ENCODE results near the gene FAHD1.

The FAHD1 gene

DNA sequence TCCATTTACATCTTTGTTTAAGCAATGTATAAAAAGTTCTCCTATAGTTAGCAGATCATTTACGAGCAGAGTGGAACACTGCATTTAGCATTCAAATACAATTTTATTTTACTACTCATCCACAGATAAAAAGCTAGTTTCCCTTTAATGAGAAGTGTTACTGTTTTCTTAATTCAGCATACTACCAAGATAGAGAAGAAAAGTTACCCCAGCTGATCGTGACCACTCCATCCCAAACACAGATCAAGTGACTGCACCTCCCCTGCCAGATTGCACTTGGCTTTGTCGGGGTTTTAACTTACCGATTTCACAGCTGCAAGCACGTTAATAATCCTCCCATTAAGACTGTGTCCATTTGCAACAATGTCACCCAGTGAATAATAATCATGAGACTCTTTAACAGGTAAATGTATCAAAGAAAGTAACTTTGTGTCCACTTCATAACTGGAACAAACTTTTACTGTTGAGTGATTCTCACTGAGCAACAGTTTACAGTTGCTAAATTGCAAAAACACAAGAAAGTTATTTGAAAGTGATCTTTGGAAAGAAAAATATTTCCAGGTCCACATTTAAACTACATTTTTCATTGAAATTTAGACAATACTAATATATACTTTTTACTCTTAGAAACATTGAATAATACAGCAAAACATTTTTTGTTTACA, 30.6 kb downstream of the FAHD1 start:
- Mint-ChIP-seq H3K4me3 (no peak overlapping the region), H3K4me1 (peaks cover 13% of the 10 kb centered on the region), H3K27me3 (ENCODE audit: low read depth, poor library complexity) (peaks cover 97% of the 10 kb centered on the region), H3K27ac (no peak overlapping the region), H3K9me3 (no peaks in the 10 kb centered on the region), H3K36me3 (ENCODE audit: low read depth) (no peaks in the 10 kb centered on the region)
- no peak for DNase-seq
- TF ChIP-seq, protein P1, sequence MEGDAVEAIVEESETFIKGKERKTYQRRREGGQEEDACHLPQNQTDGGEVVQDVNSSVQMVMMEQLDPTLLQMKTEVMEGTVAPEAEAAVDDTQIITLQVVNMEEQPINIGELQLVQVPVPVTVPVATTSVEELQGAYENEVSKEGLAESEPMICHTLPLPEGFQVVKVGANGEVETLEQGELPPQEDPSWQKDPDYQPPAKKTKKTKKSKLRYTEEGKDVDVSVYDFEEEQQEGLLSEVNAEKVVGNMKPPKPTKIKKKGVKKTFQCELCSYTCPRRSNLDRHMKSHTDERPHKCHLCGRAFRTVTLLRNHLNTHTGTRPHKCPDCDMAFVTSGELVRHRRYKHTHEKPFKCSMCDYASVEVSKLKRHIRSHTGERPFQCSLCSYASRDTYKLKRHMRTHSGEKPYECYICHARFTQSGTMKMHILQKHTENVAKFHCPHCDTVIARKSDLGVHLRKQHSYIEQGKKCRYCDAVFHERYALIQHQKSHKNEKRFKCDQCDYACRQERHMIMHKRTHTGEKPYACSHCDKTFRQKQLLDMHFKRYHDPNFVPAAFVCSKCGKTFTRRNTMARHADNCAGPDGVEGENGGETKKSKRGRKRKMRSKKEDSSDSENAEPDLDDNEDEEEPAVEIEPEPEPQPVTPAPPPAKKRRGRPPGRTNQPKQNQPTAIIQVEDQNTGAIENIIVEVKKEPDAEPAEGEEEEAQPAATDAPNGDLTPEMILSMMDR (IDR thresholded peaks at IDR 0.05): no peak

DNA sequence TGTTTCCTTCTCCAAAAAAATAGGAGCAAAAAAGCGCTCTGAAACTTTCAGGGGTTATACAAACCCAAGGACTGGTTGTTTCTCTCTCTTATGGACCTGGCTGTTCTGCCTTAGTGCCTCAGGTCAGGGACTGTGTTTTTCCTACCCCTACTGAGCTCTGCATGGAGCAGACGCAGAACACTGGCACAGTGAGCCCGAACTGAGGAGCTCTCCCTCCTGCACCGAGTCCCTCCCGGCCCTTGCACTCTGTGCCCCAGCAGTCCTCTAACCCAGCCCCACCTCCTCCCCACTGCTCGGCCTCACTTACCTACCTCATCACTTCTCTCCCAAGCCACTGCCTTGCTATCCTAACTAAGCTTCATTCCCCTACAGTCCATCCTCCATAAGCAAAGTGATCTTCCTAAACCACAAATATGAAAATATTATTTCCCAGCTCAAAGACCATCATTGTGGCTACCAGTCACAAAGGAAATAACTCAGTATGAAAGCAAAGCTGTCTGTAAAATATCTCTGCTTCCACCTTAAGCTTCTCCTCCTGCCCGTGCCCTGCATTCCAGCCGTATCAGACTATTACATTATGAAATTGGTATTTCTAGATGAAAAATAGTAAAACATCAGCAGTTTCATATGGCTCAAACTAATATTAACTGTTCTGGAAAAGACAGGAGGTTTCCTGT, 31.3 kb downstream of the FAHD1 start:
- no peak overlapping the region for H3K4me3 Mint-ChIP-seq
- H3K27me3 Mint-ChIP-seq (ENCODE audit: low read depth, poor library complexity): peaks cover 95% of the 10 kb centered on the region
- TF ChIP-seq, protein P1 (IDR thresholded peaks at IDR 0.05): no peak
- no peaks in the 10 kb centered on the region for H3K9me3 Mint-ChIP-seq
- H3K4me1 Mint-ChIP-seq: peaks cover 13% of the 10 kb centered on the region
- no peak for DNase-seq
- no peak overlapping the region for H3K27ac Mint-ChIP-seq
- no peaks in the 10 kb centered on the region for H3K36me3 Mint-ChIP-seq (ENCODE audit: low read depth)

DNA sequence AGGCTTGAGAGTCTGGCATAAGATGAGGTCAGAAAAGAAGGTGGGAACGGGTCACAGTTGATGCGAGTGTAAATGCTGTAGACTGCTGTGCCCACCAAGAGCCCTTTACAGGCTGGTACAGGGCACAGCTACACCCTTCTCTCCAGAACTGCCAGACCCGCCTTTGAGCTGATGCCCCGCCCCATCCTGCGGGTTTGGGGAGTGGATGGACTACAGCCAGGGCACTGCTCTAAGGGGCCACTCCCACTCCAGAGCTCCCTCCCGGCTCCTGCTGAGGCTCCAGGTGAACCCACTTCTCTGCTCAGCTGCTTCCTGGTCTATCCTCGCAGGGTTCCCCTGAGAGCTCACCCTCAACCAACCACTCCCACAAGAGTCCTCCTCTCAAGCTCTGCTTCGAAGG, 32.6 kb downstream of the FAHD1 start:
- no peak for DNase-seq
- TF ChIP-seq, protein P1 (IDR thresholded peaks at IDR 0.05): no peak
- peaks cover 94% of the 10 kb centered on the region for H3K27me3 Mint-ChIP-seq (ENCODE audit: low read depth, poor library complexity)

DNA sequence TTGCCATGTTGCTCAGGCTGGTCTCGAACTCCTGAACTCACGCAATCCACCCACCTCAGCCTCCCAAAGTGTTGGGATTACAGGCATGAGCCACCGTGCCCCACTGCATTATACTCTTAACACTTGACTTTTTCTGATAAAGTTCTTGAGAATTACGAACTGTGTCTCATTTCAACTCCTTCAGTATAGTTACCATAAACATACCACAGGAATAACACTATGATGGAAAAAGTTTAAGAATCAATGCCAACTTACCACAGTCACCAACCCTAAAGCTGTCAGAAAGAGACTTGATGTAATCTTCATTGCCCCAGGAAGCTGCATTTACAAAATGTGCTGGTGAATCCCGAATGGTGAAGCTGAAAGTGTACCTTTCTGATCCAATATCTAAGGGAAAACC, 34.7 kb downstream of the FAHD1 start:
- no peak for DNase-seq
- Mint-ChIP-seq H3K36me3 (ENCODE audit: low read depth) (no peaks in the 10 kb centered on the region), H3K4me1 (peaks cover 13% of the 10 kb centered on the region), H3K27ac (no peak overlapping the region), H3K9me3 (no peaks in the 10 kb centered on the region), H3K4me3 (no peak overlapping the region), H3K27me3 (ENCODE audit: low read depth, poor library complexity) (peaks cover 96% of the 10 kb centered on the region)
- TF ChIP-seq, protein P1 (IDR thresholded peaks at IDR 0.05): no peak

More for the DNA sequence above, 32.6 kb downstream of the FAHD1 start:
- peaks cover 13% of the 10 kb centered on the region for H3K4me1 Mint-ChIP-seq
- no peaks in the 10 kb centered on the region for H3K36me3 Mint-ChIP-seq (ENCODE audit: low read depth)
- H3K27ac Mint-ChIP-seq: no peak overlapping the region
- no peak overlapping the region for H3K4me3 Mint-ChIP-seq
- no peaks in the 10 kb centered on the region for H3K9me3 Mint-ChIP-seq

DNA sequence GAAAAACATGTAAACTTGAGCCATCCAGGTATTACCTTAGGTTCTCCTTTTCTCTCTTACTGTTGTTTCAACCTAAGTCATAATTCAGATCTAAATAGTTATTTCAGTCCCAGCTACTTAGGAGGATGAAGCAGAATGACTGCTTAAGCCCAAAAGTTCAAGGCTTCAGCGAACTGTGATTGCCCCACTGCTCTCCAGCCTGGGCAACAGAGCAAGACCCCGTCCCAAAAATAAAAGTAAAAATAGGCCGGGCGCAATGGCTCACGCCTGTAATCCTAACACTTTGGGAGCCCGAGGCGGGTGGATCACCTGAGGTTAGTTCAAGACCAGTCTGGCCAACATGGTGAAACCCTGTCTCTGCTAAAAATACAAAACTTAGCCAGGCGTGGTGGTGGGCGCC, 35.4 kb downstream of the FAHD1 start:
- H3K4me1 Mint-ChIP-seq: peaks cover 9% of the 10 kb centered on the region
- H3K27ac Mint-ChIP-seq: no peak overlapping the region
- no peaks in the 10 kb centered on the region for H3K36me3 Mint-ChIP-seq (ENCODE audit: low read depth)
- peaks cover 95% of the 10 kb centered on the region for H3K27me3 Mint-ChIP-seq (ENCODE audit: low read depth, poor library complexity)
- H3K9me3 Mint-ChIP-seq: no peaks in the 10 kb centered on the region
- DNase-seq: no peak
- TF ChIP-seq, protein P1 (IDR thresholded peaks at IDR 0.05): no peak
- H3K4me3 Mint-ChIP-seq: no peak overlapping the region

Measured in nephron progenitor cell (in vitro differentiated cells).